HS-5 (cell line): Measurements from ENCODE around the gene BSX.

Experiments
- DNase-seq: peaks from one replicate; pipeline ENCODE4 v3.0.0-alpha.2; 2012; ENCODE audit warnings: low read depth

BSX gene

GRCh38 chr11:122954455-122954854, 27.2 kb downstream of the BSX start:
- DNase-seq: no peak

GRCh38 chr11:122951211-122951610, 30.4 kb downstream of the BSX start:
- DNase-seq: no peak

GRCh38 chr11:122938557-122938956, 43.1 kb downstream of the BSX start:
- DNase-seq: no peak

- no peak for DNase-seq
Observed at GRCh38 chr11:122937983-122938382, 43.7 kb downstream of the BSX start.

- no peak for DNase-seq
Observed at GRCh38 chr11:122933416-122933815, 48.2 kb downstream of the BSX start.

GRCh38 chr11:122931510-122931909, 50.1 kb downstream of the BSX start:
- no peak for DNase-seq
